ENCODE data around the gene NFE2L2.

- TF ChIP-seq ERG (CRISPR knock-in tag; IDR thresholded peaks at IDR 0.05) = no peak
- no peak for TF ChIP-seq FOXP4 (CRISPR knock-in tag; IDR thresholded peaks at IDR 0.05)
- TF ChIP-seq ZSCAN18 (CRISPR knock-in tag; IDR thresholded peaks at IDR 0.05) = no peak
- TF ChIP-seq E2F1 (CRISPR knock-in tag; IDR thresholded peaks at IDR 0.05) = no peak
- no peak for TF ChIP-seq CTCF (IDR thresholded peaks at IDR 0.05)
- TF ChIP-seq ZBTB43 (CRISPR knock-in tag; IDR thresholded peaks at IDR 0.05) = no peak
- TF ChIP-seq ZBTB21 (CRISPR knock-in tag; IDR thresholded peaks at IDR 0.05; ENCODE audit: borderline replicate concordance) = no peak
Measured at GRCh38 chr2:177258059-177258458, 6.5 kb downstream of the NFE2L2 start.
